MG63 (cell line): Measurements from ENCODE around the gene GGNBP2. TPM values are rescaled to one million over a fixed set of nuclear protein-coding genes. Genes with fewer than 3 reads are reported as not detected.

Source experiments
- DNase-seq: peaks from one replicate; pipeline ENCODE4 v3.0.0-alpha.2; 2020
- H3K27me3 ChIP-seq: fragments of 250-450 bp; sonication (Bioruptor Pico); 2 replicates; pipeline ENCODE4 v1.5.1; 2020; ENCODE audit warnings: mild to moderate bottlenecking, moderate library complexity
- H3K36me3 ChIP-seq: fragments of 250-450 bp; sonication (Bioruptor Pico); 2 replicates; pipeline ENCODE4 v1.5.1; 2020; ENCODE audit warnings: mild to moderate bottlenecking, moderate library complexity
- H3K4me3 ChIP-seq: fragments of 250-450 bp; sonication (Bioruptor Pico); 2 replicates; pipeline ENCODE4 v1.5.1; 2020; ENCODE audit warnings: mild to moderate bottlenecking, moderate library complexity
- H3K9me3 ChIP-seq: fragments of 250-450 bp; sonication (Bioruptor Pico); 2 replicates; pipeline ENCODE4 v1.5.1; 2020; ENCODE audit warnings: mild to moderate bottlenecking, moderate library complexity
- total RNA-seq: library from RNA; depleted of rRNA; stranded (reverse); fragments of >200 nt; shearing (Covaris generic); gene quantifications from 2 replicates; pipeline ENCODE4 v1.2.3, GENCODE V29; 2014; ENCODE audit warnings: low replicate concordance; rRNA removed

GGNBP2 gene
- total RNA-seq, 1 experiment from 2014 or later = 64.2 TPM

DNA sequence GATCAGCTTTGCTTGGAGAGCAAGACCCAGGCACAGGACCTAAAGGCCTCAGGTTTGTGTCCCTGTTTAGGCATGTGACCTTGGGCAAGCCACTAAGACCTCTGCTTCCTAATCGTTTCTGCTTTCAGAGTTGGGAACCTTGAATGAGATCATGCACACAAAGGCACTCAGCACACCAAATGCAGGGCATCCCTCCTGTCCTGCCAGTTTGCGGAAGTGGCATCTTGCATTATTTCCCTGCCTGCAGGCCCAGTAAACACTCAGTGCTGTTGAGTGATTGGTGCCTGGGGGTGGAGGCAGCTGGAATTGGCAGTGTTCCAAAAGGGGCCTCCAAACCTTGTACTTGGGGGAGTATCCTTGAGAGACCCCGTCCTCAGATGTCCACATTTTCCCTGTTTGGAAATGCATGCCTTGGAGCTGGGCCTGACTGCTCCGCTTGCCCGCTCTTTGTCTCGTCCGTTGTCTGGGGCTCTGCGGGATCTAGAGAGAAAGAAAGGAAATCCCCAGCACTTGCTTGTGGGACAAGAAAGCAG, 85.3 kb downstream of the GGNBP2 start:
- Histone ChIP-seq H3K4me3 (no peak overlapping the region), H3K27me3 (no peaks in the 10 kb centered on the region), H3K9me3 (no peaks in the 10 kb centered on the region), H3K36me3 (no peaks in the 10 kb centered on the region)
- no peak for DNase-seq

- Histone ChIP-seq H3K36me3 (no peaks in the 10 kb centered on the region), H3K27me3 (no peaks in the 10 kb centered on the region), H3K4me3 (no peak overlapping the region), H3K9me3 (no peaks in the 10 kb centered on the region)
- no peak for DNase-seq
Observed at GRCh38 chr17:36631022-36631421, 86.3 kb downstream of the GGNBP2 start.

GRCh38 chr17:36632916-36633771, 88.4 kb downstream of the GGNBP2 start:
- H3K27me3 ChIP-seq = no peaks in the 10 kb centered on the region
- DNase-seq = no peak
- no peaks in the 10 kb centered on the region for H3K36me3 ChIP-seq
- no peak overlapping the region for H3K4me3 ChIP-seq
- H3K9me3 ChIP-seq = no peaks in the 10 kb centered on the region

Other genes with a start within 250 kb of the GGNBP2 start
- gene TBC1D3G, start 221.0 kb upstream of the GGNBP2 start, total RNA-seq = not detected in 2 replicates
- not detected in 2 replicates for gene TBC1D3H, start 156.5 kb upstream of the GGNBP2 start, total RNA-seq
- 44.9 and 60.6 TPM in 2 replicates for gene ZNHIT3, start 58.2 kb upstream of the GGNBP2 start, total RNA-seq
- 73.9 and 76.5 TPM in 2 replicates for gene MYO19, start 10.1 kb upstream of the GGNBP2 start, total RNA-seq
- 6.6 and 7.7 TPM in 2 replicates for gene PIGW, start 9.9 kb upstream of the GGNBP2 start, total RNA-seq
- gene DHRS11, start 47.0 kb downstream of the GGNBP2 start, total RNA-seq = 17.4 and 18.0 TPM in 2 replicates
- gene MRM1, start 56.7 kb downstream of the GGNBP2 start, total RNA-seq = 16.7 and 19.9 TPM in 2 replicates